Umbilical cord (tissue), 2 donors: Measurements from ENCODE around the gene DAP. TPM values are rescaled to one million over a fixed set of nuclear protein-coding genes. Genes with fewer than 3 reads are reported as not detected.

Experiments used
- DNase-seq: peaks from one replicate; pipeline ENCODE4 v3.0.0-alpha.2; 2015; ENCODE audit warnings: low spot score
- total RNA-seq: library from RNA; depleted of rRNA; stranded (reverse); fragments of >200 nt; gene quantifications from one replicate; pipeline ENCODE4 v1.2.3, GENCODE V29; 2014; ENCODE audit warnings: low replicate concordance; ENCODE audit not compliant: insufficient read depth

Gene DAP
- total RNA-seq, 1 donor from 2014 or later: 23.6 TPM

DNA sequence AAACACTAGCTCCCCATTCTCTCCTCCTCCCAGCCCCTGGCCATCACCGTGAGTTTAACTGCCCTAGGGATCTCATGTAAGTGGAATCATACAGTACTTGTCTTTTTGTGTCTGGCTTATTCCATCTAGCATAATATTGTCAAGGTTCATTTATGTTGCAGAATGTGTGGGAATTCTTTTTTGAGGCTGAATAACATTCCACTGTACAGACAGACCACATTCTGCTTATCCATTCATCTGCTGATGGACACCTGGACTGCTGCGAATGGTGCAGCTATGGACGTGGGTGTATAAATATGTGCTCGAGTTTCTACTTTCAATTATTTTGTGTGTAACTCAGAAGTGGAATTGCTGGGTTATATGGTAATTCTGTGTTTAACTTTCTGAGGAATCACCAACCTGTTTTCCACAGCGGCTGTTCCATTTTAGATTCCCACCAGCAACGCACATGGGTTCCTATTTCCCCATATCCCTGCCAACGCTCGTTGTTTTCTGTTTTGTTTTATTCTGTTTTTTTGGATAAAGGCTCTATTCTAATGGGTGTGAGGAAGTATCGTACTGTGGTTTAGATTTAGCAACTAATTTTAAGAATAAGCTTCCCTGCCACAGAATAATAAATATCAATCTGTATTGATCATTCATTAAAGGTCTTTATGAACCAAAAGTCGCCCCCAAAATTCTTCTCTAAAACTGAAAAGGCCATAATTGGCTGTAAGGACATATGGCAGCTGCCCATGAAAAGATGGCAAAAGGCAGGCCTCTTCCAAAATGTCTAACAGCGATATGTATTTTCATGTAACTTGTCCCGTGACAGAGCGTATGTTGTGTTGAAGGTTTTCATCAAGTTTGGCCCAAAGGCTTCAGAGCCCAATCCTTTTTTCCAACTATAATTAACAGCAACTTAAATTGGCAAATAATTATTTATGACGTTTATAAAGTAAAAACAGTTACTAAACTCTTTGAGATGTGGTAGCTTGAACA, 70.3 kb downstream of the DAP start:
- DNase-seq: no peak

DNA sequence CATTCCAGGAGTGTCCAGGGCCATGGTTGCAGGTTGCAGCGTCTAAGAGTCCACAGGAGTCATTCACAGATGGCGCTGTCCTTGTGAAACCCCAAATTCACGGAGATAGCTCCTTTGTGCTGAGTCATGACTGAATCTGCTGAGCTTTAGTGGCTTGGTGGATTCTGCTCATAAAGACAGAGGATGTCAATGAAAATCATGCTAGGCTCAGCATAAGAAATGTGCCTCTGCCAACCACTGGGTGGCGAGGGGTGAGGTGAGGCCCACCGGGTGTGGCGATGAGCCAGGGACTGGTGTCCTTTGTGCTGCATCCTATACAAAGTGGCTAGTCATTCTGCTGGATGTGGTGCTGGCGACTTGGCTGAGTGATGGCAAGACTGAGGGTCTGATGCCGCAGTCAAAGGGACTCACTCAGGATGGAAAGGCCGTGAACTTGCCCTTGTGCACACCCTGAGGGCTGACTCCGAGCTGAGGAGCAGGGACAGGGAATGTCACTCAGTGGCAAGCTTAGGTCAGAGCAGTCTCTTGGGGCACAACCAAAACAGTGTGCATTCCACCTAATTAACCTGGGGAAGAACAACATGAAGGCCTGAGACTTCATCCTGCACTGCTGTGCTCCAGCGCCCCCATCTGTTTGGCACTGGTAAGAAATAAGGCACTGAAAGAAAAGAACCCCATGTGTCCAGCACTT, 71.5 kb downstream of the DAP start:
- no peak for DNase-seq

DNA sequence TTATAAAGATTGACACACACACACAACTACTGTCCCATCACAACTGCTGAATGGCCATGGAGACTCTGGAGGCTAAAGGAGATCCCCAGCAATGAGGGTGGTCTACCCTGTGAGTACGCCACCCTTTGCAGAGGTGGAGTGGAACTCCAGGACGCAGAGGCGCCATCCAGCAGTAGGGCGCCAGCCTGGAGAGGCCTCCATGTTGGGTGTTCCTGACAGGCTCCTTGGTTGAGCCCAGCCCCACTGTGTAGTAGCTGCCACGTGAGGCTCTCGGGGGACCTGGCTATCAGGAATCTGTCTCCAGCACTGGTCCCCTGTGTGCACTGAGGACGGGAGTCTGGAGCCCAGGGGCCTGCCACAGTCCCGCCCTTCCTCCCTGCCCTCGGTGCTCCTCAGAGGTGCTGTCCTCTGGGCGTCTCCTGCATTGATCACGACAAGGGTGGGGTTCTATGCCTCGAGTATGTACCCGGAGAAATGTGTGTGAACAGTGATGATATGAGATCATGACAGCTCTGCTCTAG, 72.3 kb downstream of the DAP start:
- no peak for DNase-seq

GRCh38 chr5:10686890-10687289, 74.1 kb downstream of the DAP start:
- no peak for DNase-seq

GRCh38 chr5:10685115-10685521, 75.9 kb downstream of the DAP start:
- DNase-seq: no peak

GRCh38 chr5:10684303-10685086, 76.5 kb downstream of the DAP start:
- peak; percentile 32 for DNase-seq

GRCh38 chr5:10682801-10683525, 78.1 kb downstream of the DAP start:
- DNase-seq: no peak

DNA sequence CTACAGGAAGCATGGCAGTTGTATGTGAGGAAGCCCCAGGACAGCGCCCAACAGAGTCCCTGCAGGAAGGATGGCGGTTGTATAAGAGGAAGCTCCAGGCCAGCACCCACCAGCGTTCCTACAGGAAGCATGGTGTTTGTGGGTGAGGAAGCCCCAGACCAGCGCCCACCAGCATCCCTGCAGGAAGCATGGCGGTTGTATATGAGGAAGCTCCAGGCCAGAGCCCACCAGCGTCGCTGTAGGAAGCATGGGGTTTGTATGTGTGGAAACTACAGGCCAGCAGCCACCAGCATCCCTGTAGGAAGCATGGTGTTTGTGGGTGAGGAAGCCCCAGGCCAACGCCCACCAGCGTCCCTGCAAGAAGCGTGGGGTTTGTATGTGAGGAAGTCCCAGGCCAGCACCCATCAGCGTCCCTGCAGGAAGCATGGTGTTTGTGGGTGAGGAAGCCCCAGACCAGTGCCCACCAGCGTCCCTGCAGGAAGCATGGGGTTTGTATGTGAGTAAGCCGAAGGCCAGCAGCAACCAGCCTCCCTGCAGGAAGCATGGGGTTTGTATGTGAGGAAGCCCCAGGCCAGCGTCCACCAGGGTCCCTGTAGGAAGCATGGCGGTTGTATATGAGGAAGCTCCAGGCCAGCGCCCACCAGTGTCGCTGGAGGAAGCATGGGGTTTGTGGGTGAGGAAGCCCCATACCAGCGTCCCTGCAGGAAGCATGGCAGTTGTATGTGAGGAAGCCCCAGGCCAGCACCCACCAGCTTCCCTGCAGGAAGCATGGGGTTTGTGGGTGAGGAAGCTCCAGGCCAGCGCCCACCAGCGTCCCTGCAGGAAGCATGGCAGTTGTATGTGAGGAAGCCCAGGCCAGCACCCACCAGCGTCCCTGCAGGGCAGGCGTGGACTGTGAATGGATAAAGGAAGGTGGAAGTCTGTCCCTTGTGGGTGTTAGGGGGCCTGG, 79.0 kb downstream of the DAP start:
- no peak for DNase-seq

DNA sequence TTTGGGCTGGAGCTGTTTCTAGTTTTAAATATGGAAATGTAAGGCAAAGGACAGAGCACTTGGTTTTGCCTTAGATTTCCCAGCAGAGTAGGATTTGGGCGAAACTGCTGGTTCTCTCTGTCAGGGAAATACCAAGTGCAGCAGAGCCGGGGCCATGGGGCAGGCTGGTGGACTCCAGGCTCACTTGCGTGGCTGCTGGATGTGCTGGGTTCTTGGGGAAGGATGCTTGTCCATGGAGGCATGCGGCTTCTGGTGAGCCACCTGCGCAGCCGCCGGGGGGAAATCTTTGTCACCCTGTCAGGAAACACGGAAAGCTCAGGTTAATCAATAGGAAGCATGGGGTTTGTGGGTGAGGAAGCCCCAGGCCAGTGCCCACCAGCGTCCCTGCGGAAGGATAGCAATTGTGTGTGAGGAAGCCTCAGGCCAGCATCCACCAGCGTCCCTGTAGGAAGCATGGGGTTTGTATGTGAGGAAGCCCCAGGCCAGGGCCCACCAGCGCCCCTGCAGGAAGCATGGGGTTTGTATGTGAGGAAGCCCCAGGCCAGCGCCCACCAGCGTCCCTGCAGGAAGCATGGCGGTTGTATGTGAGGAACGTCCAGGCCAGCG, 80.1 kb downstream of the DAP start:
- DNase-seq: no peak

GRCh38 chr5:10679336-10679988, 81.6 kb downstream of the DAP start:
- DNase-seq: no peak

DNA sequence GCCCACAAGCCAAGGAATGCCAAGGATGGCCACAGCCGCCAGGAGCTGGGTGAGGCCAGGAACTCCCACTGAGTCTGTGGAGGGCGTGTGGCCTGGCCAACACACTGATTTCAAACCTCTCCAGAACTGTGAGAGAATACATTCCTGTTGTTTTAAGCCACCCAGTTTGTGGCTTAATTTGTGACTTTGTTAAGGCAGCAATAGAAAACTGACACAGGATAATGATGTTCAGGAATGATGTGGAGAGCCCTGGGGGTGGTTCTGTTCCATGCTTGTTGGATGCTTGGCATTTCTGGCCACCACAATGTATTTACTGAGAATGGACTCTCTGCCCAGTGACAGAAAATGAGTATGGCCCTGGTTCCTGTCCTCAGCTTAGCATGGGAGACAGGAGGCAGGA, 82.8 kb downstream of the DAP start:
- no peak for DNase-seq

DNA sequence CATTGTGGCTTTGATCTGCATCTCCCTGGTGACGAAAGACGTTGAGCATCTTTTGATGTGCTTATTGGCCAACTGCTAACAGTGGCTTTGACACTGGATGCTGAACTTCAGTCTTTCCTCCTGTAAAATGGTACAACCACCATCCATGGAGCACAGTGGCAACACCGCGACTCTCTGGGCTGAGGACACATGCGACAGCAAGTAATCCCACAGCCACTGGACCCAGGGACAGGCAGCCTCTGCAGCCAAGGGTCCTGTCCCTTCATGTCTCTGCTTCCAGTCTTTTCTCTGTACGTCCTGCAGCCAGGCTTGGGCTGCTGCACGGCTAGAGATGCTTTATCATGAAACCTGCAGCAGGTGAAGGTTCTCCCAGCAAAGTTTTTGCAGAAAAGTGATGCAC, 83.5 kb downstream of the DAP start:
- no peak for DNase-seq

DNA sequence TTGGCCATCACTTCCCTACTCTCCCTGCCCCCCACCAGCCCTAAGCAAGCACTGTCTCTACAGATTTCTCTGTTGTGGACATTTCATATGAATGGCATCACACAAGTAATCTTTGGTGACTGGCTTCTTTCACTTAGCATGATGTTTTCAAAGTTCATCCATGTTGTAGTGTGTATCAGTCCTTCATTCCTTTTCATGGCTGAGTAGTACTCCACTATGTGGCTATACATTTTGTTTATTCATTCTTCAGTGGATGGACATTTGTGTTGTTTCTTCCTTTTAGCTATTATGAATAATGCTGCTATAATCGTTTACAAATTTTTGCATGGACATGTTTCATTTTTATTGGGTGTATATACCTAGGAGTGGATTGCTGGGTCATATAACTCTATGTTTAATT, 84.1 kb downstream of the DAP start:
- DNase-seq: no peak

DNA sequence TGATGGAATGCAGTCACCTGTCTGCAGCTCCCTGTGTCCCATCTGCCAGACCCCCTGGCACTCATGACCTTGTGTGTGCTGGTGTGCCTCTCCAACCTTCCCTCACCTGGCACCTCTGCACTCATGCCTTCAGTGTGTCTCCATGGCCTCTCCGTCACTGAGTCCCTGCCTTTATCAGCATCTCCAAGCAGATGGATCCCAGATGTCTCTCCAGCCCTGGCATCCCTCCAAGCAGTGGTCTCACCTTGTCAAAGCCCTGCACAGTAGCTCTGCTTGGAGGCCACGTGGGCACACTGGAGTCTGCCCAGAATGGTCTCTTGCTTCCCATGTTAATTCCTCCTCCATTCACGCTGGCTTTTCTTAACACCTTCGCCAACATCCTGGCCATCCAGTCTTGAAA, 84.8 kb downstream of the DAP start:
- no peak for DNase-seq

GRCh38 chr5:10675177-10675700, 85.8 kb downstream of the DAP start:
- DNase-seq: no peak

- no peak for DNase-seq
Observed at GRCh38 chr5:10674582-10674981, 86.5 kb downstream of the DAP start.

DNA sequence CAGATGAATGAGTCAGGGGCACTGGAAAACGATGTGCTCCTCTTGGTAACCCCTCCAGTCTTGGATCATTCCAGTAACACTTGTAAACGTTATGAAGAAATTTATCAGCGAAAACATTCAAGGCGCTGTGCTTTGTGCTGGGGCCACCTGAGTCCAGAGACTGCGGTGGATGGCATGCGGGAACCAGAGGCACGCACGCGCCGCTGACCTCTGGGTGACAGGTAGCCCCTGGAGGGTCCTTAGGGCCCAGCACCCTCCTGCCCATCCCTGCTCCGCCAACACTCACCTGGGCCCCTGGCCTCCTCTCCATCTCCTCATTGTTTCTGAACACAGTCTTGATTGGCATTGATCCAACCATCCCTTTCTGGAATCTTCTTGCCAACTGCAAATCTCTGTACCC, 86.9 kb downstream of the DAP start:
- DNase-seq: no peak

GRCh38 chr5:10673407-10673806, 87.6 kb downstream of the DAP start:
- DNase-seq: no peak

DNA sequence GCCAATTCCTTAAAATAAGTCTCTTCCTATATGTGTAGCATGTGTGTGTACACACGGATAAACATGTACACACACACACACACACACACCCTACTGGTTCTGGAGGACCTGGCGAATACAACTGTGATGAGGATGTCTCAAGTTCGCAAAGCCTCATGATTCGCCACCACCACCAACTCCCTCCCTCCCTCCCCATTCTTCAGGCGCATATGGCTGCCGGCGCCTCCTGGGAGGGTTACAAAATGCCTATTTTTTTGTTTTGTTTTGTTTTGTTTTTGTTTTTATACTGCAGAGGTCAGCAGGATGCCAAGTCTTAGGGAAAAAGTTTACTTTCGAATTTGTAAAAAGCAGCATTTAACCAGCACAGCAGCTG, 88.0 kb downstream of the DAP start:
- DNase-seq: no peak
